ENCODE data around the gene SORCS2. TPM values are rescaled to one million over a fixed set of nuclear protein-coding genes. Genes with fewer than 3 reads are reported as not detected.

SORCS2 gene
- total and polyA plus RNA-seq, 2 donors (not counting 1 experiment from before 2014, with no cell fraction given) = not detected

DNA sequence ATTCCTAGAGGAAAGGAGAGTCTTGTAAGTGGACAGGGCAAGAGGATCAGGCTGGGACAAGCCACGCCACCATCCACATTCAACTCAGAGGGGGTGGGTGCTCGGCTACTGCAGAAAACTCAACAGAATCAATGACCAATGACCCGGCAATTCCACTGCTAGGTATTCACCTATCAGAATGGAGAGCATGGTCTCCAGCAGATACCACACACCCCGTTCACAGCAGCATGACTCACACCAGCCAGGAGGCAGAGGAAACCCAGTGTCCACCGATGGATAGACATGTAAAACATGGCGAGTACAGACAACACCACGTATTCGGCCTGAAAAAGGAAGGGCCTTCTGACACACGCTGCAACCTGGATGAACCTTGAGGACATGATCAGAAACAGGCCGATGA is 571.5 kb downstream of the SORCS2 start:
- no peak overlapping the region for H3K27ac Mint-ChIP-seq
- Histone ChIP-seq H3K9ac (ENCODE audit: low read length) (no peak overlapping the region), H4K20me1 (ENCODE audit: control insufficient read depth, insufficient read depth, low read length, poor library complexity, severe bottlenecking) (no peaks in the 10 kb centered on the region), H3K9me3 (ENCODE audit: control extremely low read depth in 1 of 3, control insufficient read depth in 2 of 3, insufficient read depth in 1 of 3, low read length in 2 of 3) (peaks cover 0 to 2% (median 0%) of the 10 kb centered on the region in 3 donors), H3K27me3 (replicated peaks in 1 of 4; ENCODE audit: control extremely low read depth in 1 of 4, control insufficient read depth in 3 of 4, insufficient read depth in 4 of 4, low read length in 3 of 4) (no peaks in the 10 kb centered on the region), H3K4me1 (ENCODE audit: control insufficient read depth in 2 of 2, insufficient read depth in 2 of 2, low read length in 2 of 2) (no peaks in the 10 kb centered on the region), H3K4me3 (ENCODE audit: control extremely low read depth in 1 of 5, extremely low read depth in 1 of 5, insufficient read depth in 1 of 5, low read depth in 2 of 5, low read length in 4 of 5) (no peak overlapping the region), H3K4me2 (replicated peaks; ENCODE audit: low read depth, low read length, poor library complexity, severe bottlenecking) (no peak overlapping the region), H3K27ac (ENCODE audit: low read length in 2 of 2) (no peak overlapping the region), H3K36me3 (replicated peaks in 1 of 2; ENCODE audit: control extremely low read depth in 1 of 2, control insufficient read depth in 1 of 2, extremely low read depth in 1 of 2, insufficient read depth in 2 of 2, low read length in 1 of 2) (no peaks in the 10 kb centered on the region), H2AFZ (ENCODE audit: insufficient read depth, low read depth, low read length, poor library complexity, severe bottlenecking) (no peak overlapping the region), H3K79me2 (ENCODE audit: control insufficient read depth, insufficient read depth, low read length) (no peaks in the 10 kb centered on the region)
- no peak overlapping the region for H3K4me3 Mint-ChIP-seq
- no peak for DNase-seq
- 87% methylated on average over 9 of the region's 10 CpGs for WGBS (ENCODE audit: insufficient coverage)
- H3K4me1 Mint-ChIP-seq = peaks cover 4% of the 10 kb centered on the region
- no peaks in the 10 kb centered on the region for H3K9me3 Mint-ChIP-seq (ENCODE audit: insufficient read depth)
- ATAC-seq (ENCODE audit: low read depth) = no peak
- intact Hi-C loops (cut with micrococcal nuclease) = no loop called here
- no peaks in the 10 kb centered on the region for H3K27me3 Mint-ChIP-seq
- ChIA-PET CTCF (interaction anchor here (0.7 kb wide), 1 partner anchor 317 kb away, joined by 3 read pairs; no protein-coding TSS in a partner anchor), POLR2A (no interaction called here)
- TF ChIP-seq CTCF (IDR thresholded peaks at IDR 0.05) (no peak), EZH2 (IDR thresholded peaks at IDR 0.05; ENCODE audit: borderline replicate concordance, insufficient read depth, low read depth, low read length, poor library complexity, severe bottlenecking) (no peak)

DNA sequence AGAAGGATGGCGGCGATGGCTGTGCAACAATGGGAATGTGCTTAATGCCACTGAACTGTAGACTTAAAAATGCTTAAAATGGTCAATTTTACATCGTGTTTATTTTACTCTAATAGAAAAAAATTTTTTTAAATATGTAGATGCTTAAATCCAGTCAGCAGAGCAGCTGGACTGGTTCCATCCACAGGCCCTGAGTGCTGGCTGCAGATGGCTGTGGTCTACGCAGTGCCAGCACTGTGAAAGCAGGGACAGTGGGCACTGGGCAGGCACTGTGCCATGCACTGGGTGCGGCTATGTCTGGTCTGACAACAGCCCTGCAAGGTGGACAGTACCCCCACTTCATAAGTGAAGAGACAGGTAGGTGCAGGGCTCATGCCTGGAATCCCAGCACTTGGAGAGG is 572.1 kb downstream of the SORCS2 start:
- no peaks in the 10 kb centered on the region for H3K9me3 Mint-ChIP-seq (ENCODE audit: insufficient read depth)
- no peak overlapping the region for H3K4me3 ChIP-seq (ENCODE audit: control extremely low read depth in 1 of 5, extremely low read depth in 1 of 5, insufficient read depth in 1 of 5, low read depth in 2 of 5, low read length in 4 of 5)
- DNase-seq (no peak), ATAC-seq (ENCODE audit: low read depth) (no peak)
- no peak overlapping the region for H3K9ac ChIP-seq (ENCODE audit: low read length)
- H3K4me1 ChIP-seq (ENCODE audit: control insufficient read depth in 2 of 2, insufficient read depth in 2 of 2, low read length in 2 of 2) = no peaks in the 10 kb centered on the region
- WGBS (ENCODE audit: insufficient coverage) = 100% methylated on average over 2 of the region's 5 CpGs
- POLR2A ChIA-PET = no interaction called here
- no peak for TF ChIP-seq EZH2 (IDR thresholded peaks at IDR 0.05; ENCODE audit: borderline replicate concordance, insufficient read depth, low read depth, low read length, poor library complexity, severe bottlenecking)
- TF ChIP-seq CTCF (IDR thresholded peaks at IDR 0.05) = no peak
- H3K4me2 ChIP-seq (replicated peaks; ENCODE audit: low read depth, low read length, poor library complexity, severe bottlenecking) = no peak overlapping the region
- no peaks in the 10 kb centered on the region for H3K79me2 ChIP-seq (ENCODE audit: control insufficient read depth, insufficient read depth, low read length)
- no peak overlapping the region for H3K27ac Mint-ChIP-seq
- no peaks in the 10 kb centered on the region for H3K27me3 ChIP-seq (replicated peaks in 1 of 4; ENCODE audit: control extremely low read depth in 1 of 4, control insufficient read depth in 3 of 4, insufficient read depth in 4 of 4, low read length in 3 of 4)
- no peaks in the 10 kb centered on the region for H3K27me3 Mint-ChIP-seq
- H2AFZ ChIP-seq (ENCODE audit: insufficient read depth, low read depth, low read length, poor library complexity, severe bottlenecking) = no peak overlapping the region
- no peak overlapping the region for H3K4me3 Mint-ChIP-seq
- CTCF ChIA-PET = no interaction called here
- H3K9me3 ChIP-seq (ENCODE audit: control extremely low read depth in 1 of 3, control insufficient read depth in 2 of 3, insufficient read depth in 1 of 3, low read length in 2 of 3) = peaks cover 0 to 2% (median 0%) of the 10 kb centered on the region in 3 donors
- intact Hi-C loops (cut with micrococcal nuclease) = no loop called here
- H3K27ac ChIP-seq (ENCODE audit: low read length in 2 of 2) = no peak overlapping the region
- H3K4me1 Mint-ChIP-seq = no peaks in the 10 kb centered on the region
- H4K20me1 ChIP-seq (ENCODE audit: control insufficient read depth, insufficient read depth, low read length, poor library complexity, severe bottlenecking) = no peaks in the 10 kb centered on the region
- no peaks in the 10 kb centered on the region for H3K36me3 ChIP-seq (replicated peaks in 1 of 2; ENCODE audit: control extremely low read depth in 1 of 2, control insufficient read depth in 1 of 2, extremely low read depth in 1 of 2, insufficient read depth in 2 of 2, low read length in 1 of 2)
